AML-193 (cell line): ENCODE measurements around the gene UMAD1.
A peak's percentile ranks its signal among the peaks of the same experiment; 100 is the strongest.

Experiments
- DNase-seq, 2 experiments: peaks; one replicate each; lab custom pipeline; 2025; lab: John Stamatoyannopoulos, UW

The UMAD1 gene

DNA sequence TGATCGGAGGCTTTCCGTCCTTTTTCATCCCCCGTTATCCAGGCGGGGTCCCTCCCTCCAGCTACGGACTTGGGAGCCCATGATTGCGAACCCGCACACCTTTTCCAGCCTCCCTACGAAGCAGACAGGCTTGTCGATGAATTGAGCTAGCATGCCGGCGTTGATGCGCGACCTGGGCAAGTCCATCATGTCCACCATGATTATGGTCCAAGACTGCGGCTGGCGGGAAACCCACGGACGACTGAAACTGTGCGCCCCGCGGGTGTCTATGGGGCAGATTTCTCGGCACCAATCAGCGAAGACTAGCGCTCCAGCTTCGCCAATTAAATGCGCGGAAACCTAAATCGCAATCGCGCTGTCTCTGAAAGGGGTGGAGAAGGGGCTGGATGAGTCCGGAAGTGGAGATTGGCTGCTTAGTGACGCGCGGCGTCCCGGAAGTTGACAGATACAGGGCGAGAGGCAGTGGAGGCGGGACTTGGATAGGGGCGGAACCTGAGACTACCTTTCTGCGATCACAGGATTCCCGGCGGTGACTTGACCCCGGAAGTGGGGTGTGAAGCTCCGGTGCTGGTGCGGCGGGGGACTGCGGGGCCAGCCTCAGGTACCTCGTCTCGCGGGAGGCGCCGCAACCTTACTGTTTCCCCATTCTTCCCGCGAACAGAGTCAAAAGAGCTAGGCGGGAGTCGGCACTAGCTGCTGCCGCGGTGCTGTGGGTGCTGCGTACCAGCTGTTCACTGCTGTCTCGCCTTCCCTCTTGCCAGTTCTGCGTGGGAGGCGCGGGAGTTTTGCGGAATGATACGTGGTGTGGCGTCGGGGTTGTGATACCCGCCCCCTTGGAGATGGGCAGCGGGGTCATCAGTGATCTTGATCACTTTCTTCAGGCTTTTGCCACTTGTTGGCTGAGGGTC is at the start of gene UMAD1:
Gene UMAD1, plus strand, starts transcription at position 532 of the 908 bp plus-strand sequence. CDS start 32,620 bp downstream, outside the sequence.
- peak; percentile 98 to 99 for DNase-seq

DNA sequence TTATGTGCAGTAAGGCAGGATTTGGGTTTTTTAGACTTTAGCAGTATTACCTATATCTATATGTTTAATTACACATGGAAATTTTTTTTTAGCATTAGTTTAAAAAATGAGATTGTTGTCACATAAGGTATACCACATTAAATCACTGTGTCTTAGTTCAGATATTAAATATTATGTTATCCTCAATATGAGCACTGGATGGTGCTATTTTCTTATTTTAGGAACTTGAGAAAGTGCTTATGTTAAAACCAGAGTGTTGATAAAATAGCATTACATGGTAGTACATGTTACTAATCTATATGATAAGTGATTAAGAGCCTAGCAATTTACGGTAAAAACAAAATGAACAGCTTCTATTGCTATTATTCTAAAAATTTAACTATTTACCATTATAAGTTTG is 45.1 kb upstream of the UMAD1 start:
- DNase-seq: peak; percentile 53 to 56

DNA sequence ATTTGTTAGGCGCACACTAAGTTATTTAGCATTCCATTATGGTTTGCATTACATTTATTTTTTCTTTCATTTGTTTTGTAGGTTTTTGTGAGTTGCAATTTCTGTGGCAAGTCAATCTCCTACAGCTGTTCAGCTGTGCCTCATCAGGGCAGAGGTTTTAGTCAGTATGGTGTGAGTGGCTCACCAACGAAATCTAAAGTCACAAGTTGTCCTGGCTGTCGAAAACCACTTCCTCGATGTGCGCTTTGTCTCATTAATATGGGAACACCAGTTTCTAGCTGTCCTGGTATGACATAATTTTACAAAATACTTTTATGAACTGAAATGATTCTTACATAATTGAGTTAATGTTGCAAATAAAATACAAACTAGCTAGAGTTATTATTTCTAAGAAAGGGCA is 44.4 kb upstream of the UMAD1 start:
- DNase-seq: no peak

DNA sequence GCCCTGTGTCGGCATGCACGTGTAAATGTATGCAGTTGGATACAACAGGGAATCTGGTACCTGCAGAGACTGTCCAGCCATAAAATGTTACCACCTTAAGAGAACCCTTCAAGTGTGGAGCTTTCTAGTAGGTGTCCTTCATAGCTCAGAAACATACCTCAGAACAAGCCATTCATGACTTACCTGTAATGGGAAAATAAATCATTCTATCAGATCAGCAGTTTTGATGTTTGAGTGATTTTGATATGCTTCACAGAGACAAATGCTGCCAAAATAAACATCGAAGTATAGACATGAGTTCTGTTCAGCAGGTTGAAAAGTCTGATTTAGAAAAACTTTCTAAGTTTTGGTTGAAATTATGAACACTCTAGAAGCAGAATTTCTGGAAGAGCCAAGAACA is 33.5 kb upstream of the UMAD1 start:
- DNase-seq: no peak

DNA sequence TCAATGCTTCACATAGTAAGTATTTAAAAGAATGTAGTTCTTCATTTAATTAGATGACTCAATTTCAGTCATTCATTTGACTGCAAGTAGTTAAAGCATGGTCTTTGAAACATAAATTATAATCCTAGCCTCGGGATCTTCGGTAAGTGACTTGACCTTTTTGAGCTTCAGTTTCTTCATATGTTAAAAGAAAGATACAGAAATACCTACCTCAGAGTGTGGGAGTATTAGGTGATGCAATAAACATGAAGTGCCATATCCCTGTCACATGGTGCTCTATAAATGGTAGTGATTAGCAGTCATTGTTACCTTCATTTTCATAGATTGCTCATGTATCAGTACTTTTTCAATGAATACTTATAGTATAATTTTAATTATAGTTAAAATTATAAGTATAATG is 31.2 kb upstream of the UMAD1 start:
- DNase-seq: no peak

DNA sequence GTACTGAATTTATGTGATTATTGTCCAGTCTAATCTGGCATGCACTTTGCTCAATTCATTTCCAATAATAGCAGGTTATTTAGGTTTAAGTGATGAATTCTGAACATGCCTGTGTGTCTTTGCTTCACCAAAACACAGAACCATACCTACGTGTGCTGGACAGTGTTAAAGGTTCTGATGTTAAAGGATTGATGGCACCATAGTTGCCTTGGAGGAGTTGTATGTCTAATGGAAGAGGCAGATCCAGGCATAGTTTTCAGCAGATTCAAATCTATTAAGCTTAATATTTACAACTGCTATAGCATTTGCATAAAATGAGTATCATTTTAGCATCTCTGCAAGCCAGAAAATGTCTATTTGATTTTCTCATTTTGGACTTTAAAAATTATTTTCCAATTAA is 28.0 kb upstream of the UMAD1 start:
- no peak for DNase-seq

DNA sequence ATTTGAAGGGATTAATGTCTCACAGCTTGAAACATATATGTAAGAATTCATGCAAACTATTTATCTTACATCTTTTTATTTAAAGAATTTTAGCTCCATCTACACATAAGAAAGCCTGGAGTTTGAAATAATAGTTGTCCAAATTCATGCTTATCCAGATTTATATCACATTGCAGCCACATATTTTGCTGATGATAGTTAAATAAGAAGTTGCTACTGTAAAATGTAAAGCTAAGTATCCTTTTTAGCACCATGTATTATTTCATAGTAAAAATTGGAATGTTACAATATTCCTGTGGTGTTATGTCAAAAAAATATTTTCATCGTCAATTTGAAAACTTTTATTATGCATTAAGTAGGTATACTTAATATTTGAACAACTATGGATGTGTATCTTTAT is 27.3 kb upstream of the UMAD1 start:
- no peak for DNase-seq

DNA sequence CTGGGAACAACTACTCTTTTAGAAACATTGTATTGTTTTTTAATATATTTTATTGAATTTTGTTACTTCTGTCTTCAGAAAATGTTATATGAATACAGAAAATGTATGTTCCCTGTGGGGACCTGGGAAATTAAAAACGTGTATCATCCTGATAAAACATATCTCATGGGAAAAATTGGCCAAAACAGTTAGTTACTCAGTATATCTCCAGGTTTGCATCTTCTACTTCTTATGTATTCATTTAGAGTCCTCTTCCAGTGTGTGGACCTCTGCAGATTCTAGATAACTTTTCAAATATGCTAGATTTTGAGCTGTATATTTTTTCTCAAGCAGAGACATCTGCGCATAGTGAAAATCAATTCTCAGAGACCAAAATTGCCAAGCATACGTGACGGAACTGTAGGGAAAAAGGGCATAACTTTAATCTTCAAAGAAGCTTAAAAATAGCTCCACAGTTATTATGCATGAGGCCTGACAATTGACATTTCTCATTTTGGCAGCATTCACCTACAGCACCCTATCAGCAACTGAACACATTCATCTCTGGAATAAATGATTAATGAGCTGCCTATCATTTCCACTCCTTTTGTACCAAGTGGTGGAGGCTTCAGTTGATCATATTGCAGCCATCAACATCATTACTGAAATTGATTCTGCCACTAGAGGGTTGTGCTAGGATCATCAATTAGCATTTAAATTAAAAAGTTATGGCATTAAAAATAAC is 26.4 kb upstream of the UMAD1 start:
- no peak for DNase-seq

DNA sequence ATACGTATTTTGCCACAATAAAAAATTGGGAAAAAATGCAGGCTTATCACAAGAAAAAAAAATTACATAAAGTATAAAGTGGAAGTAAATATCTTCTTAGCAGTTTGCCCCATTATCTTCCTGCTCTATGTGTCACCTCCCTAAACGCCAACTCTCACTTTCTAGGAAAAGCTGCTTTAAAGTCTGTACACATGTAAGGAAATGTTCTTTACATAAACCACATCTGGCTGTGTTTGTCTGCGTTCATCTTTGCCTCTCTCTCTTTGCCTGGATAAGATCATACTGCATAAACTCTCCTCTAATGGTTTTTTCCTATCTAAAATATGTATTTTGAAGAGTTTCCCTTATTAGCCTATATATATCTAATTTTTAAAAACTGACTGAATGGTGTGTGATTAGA is 23.0 kb upstream of the UMAD1 start:
- no peak for DNase-seq

DNA sequence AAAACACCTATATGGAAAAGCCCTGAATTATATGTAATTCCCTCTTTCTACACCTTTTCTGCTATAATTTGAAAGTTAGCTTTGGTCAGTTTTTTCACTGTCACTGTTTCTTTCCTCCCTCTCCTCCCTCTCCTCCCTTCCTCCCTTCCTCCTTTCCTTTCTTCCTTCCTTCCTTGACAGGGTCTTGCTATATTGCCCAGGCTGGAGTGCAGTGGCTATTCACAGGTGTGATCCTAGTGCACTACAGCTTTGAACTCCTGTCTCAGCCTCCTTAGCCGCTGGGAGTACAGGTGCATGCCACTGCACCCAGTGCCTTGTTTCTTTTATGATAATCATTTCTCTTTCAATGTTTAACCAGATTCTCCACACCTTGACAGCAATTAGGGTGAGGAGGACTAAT is 22.1 kb upstream of the UMAD1 start:
- no peak for DNase-seq

DNA sequence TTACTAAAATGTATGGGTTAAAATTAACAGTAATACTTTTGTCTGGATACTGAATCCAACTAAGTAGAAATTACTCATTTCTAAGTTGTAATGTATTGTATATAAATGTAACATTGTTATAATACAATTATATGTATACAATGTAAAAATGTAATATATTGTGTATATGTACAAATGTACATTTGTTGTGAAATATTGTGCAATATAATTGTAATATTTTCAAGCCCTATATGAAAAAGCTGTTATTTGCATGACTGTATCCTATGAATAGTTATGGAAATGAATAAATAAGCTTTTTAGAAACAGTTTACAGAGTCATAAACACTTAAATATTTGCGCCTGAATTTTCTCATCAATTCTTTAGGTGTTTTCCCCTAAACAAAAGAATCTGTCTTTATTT is 20.3 kb upstream of the UMAD1 start:
- no peak for DNase-seq

DNA sequence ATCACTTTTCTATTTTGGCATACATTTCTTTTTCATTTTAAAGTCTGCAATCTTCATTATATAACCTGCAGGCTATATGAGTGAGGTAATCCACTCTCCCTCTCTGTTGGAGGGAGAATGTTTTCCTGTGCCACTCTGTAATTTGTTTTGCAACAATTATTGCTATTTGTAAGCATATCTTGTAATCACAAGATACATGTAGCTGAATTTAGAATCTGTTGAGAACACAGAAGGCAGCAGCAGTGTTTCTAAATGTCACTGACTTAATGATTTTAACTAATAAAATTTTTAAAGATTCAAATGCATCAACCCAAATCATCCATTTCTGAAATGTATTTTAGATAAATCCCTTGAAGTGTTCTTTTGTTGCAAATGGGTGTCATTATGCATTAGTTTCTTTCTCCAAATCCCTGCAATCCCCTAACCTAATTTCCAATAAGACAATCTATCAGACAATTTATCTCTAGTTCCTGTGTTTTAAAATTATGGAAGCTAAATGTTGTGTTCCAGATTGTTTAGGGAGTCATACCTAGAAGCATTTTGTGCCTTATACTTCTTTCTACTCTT is 19.8 kb upstream of the UMAD1 start:
- no peak for DNase-seq

DNA sequence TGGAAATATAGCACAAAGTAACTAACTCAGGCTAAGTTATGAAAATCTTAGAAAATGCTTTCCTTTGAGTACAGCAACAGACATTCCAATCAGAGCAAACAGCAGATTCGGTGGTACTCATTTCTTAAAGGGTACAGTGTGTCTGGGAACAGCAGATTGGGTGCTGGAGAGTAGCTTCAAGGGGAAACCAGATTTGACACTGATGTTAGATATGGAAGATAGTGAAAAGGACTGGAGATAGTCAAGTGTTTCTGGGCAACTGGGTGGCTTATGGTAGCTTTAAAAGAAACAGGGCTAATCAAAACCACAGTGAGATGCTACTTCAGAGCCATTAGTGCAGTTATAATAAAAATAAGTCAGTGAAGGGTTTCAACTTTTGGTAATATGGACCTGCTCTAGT is 12.1 kb upstream of the UMAD1 start:
- no peak for DNase-seq

DNA sequence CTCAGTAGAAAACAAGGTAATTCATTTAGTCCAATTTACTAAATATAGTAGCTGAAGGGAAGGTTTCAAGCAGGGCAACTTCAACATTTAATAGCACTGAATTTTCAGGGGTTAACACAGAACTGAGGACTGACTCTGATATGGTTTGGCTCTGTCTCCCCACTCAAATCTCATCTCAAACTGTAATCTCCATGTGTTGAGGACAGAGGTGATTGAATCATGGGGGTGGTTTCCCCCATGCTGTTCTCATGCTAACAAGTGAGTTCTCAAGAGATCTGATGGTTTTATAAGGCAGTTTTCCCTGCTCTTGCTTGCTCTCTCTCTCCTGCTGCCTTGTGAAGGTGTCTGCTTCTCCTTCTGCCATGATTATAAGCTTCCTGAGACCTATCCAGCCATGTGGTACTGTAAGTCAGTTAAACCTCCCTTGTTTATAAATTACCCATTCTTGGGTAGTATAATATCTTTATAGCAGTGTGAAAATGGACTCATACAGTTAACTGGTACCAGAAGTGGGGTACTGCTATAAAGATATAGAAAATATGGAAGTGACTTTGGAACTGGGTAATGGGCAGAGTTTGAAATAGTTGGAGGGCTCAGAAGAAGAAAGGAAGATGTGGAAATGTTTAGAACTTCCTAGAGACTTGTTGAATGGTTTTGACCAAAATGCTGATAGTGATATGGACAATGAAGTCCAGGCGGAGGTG is 9.8 kb upstream of the UMAD1 start:
- DNase-seq: no peak

DNA sequence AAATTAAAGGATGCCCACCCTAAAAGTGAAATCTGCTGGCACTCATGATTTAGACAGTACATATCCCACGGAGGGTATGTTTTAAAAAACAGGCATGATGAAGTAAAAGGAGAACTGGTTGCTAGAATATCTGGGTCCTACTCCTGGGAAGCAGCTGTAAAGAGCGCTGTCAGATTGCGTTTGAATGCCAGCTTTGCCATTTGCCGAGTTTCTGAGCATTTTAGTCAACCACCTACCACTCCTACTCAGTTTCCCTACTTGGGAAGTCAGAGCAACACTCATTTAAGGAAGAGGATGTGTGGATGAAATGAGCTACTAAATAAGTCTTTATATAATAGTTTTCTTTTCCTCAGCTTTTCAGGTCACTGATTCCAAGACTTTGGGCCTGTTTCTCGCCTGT is 1.1 kb upstream of the UMAD1 start:
- no peak for DNase-seq

DNA sequence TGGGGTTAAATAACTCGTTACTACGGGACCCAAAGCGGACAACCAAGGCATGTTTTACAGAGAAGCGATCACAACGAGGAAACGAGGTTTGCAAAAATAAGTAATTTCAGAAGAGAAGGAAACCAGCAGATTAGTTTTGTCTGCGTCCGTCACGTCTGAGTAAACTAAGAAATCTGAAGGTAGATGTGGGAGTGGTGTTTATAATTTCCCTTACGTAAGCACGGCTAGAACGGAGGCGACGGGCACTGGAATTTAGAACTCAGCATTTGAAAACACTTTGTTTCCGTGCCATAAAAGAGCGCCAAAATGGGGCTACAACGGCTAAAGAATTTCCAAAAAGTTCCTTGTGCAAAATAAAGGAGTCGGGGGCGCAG is 718 bp upstream of the UMAD1 start:
- DNase-seq: no peak

DNA sequence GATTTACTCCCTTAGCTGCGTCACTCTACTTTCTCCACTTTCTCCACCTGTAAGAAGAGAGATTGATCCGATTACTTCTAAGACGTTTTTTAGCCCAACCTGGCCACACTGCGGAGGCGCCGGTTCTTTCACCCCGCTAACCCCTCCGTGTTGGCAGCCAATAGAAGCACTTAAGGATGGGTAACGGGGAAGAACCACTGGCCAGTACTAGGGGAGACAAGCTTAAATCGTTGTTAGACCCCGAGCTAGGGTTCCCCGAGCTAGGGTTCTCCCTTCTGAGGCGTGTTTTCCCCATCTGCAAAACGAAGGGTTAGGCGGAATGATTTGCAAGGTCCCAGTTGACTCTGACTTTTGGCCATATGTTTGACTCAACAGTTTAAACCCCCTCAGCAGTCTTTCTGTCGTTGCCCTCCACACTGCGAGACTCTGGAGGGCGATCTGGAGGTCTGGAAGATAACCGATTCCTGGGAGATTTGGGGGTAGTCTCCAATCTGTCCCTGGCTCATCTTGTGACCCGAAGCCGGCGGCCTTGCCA is 644 bp downstream of the UMAD1 start:
- DNase-seq: no peak

DNA sequence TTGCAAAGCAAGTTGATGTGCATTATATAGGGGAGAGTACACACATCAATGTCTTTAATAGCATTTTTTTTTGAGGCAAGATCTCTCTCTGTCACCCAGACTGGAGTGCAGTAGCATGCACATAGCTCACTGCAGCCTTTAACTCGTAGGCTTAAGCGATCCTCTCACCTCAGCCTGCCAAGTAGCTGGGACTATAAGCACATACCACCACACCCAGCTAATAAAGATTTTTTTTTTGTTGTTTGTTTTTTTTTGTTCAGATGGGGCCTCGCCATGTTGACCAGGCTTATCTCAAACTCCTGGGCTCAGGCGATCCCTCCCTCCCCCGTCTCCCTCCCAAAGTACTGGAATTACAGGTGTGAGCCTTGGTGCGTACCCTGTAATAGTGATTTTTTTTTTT is 1.5 kb downstream of the UMAD1 start:
- no peak for DNase-seq

DNA sequence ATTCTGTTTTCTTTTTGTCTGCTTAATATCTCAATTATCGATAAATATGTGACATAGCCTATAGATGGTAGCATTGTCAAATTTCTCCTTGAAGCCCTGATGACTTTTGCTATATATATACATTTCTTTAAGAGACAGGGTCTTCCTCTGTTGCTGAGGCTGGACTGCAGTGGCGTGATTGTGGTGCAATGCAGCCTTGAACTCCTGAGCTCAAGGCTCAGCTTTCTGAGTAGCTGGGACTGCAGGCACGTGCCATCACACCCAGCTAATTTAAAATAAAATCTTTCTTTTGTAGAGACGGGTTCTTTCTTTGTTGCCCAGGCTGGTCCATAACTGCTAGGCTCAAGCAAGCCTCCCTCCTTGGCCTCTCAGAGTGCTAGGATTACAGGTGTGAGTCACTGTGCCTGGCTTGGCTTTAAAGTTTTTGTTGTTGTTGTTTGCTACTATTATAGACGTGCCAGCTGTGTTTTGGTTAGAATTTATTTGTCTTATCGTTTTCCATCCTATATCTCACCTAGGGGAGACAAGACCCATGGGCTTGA is 7.0 kb downstream of the UMAD1 start:
- no peak for DNase-seq

DNA sequence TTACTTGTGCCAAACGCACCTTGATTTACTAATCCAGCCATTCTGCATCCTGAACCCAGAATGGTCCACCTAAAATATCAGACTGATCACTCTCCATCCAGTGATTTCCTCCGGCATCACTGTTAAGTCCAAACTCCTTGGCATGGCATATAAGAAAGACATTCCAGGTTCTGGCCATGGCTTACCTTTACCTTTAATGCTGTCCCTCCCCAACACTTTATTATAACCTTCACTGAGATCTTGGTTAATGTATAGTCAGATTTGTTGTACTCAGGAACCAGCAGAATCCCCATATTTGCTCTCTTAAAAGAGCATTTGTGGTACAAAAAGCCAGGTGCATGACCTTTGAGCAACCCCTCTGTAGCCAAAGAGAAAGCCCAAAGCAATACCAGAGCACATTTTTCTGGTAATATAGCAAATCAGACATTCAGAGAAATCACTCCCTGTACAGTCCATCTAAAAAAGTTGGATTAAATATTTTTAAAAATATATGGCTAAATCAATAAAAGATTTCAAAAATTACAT is 10.2 kb downstream of the UMAD1 start:
- DNase-seq: no peak

DNA sequence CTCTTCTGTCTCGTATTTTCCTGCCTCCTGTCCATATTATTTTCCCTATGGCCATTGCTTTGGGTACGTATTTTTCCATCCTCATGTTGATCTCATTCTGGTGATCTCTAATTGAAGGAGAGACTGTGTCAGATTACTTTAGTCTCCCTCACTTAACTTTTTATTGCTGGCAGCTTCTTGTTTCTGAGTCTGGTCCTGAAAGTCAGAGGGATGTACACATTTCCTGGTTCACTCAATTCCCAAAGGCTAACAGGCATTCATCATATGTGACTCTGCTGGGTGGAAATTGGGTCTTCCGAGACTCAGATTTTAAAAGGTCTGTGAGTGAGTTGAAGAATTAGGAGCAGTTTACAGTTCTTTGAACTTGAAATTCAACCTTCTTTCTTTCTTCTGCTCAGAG is 10.9 kb downstream of the UMAD1 start:
- DNase-seq: no peak
